OCI-LY3 (cell line): Measurements from ENCODE around the gene ATP10A.

Experiments used
- CTCF ChIP-seq: fragments of 200-600, 300-600 bp; sonication (generic); IDR thresholded peaks from 2 replicates; pipeline ENCODE4 v1.5.1; 2014; ENCODE audit warnings: antibody characterized with exemption, low read length, low read depth
- EZH2phosphoT487 ChIP-seq: fragments of 200-600 bp; shearing (Covaris generic); IDR thresholded peaks from 2 replicates; pipeline ENCODE4 v1.6.1; 2018; ENCODE audit warnings: antibody characterized with exemption, mixed run types, low read depth

- TF ChIP-seq EZH2phosphoT487 = no peak
- TF ChIP-seq CTCF = no peak
These were observed 53.0 kb downstream of the ATP10A start for GRCh38 chr15:25810154-25810553.
